GM21423 (cell line): ENCODE results near the gene STRADA.

ENCODE experiments used
- ATAC-seq: cut with Tn5 transposase; IDR thresholded peaks from one replicate; pipeline ENCODE4 v1.9.1; 2021; ENCODE audit warnings: mild to moderate bottlenecking, moderate library complexity; ENCODE audit not compliant: unreplicated experiment

Gene STRADA

DNA sequence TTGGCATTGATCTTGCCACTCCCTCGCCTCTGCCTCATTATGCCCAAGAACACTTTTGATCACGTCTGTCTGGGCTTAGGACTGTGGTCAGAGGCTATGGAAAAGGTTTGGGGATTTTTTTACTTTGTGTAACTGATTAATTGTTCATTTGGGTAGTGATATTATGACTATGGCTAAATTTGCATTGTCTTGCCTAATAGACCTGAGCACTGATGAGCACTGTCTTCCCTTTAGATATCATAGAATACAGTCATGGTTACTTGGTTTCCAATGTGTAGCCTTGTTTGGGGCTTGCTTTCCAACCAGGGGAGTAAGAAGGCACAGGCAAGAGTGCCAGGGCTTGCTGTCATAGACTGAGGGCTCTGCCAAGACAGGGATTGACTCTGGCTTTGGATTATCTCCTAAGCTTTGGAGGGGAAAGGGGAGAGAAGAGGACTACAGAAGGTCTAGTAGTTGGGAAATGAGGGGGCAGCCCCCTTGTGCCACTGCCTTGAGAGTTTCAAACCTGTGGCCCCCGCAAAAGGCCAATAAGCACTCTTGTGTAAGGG, 55.4 kb downstream of the STRADA start:
- ATAC-seq: no peak

DNA sequence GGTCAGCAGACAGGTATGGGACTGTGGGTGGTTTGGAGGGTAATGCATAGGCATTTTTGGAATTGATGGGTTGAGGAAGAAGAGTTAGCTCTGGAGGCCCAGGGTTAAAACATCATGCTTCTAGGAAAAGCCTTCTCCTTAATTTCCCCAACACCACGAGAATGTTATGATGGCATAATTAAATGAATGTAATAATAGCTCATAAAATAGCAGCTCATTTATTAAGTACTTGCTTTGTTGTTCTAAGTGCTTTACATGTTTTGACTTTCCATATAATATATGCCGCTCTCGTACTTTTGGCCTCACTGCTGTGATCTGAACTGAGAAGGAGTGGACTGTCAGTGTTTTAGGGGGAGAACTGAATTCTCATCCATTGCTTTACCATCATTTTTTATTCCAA, 56.0 kb downstream of the STRADA start:
- no peak for ATAC-seq

DNA sequence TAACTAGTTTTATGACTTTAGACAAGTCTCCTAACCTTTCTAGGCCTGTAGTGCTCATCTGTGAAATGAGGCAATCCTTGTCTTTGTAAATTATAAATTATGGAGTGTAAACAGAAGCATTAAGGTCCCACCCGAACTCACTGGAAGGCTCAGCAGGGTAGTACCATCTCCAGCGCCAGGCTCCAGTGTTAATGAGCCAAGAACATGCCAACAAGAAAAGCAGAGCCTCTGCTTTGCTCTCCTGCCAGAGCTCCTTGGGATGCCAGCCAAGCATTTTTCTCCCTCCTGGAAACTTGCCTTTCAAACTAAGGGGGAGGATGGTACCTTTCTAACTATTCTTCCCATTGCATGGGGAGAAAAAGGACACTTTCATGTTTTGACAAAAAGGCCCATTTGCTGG, 56.6 kb downstream of the STRADA start:
- ATAC-seq: no peak

DNA sequence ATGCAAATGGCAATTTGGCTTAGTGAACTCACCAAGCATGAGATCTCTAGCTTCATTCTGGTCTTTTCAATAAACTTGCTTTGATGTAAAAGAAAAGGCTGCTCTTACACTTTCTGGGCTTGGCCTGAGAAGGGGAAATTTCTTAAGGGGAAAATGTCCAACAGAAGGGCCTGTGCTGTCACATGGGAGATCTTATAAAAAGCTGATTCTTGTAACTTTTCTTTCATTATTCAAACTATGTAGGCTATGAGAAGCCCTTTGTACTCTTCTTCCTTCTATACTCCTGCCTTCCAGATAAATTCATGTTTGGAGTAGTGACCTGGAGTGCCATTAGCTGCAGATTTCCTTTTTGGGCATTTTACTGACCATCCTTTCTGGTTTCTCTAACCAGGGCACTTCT, 58.6 kb downstream of the STRADA start:
- ATAC-seq: no peak

DNA sequence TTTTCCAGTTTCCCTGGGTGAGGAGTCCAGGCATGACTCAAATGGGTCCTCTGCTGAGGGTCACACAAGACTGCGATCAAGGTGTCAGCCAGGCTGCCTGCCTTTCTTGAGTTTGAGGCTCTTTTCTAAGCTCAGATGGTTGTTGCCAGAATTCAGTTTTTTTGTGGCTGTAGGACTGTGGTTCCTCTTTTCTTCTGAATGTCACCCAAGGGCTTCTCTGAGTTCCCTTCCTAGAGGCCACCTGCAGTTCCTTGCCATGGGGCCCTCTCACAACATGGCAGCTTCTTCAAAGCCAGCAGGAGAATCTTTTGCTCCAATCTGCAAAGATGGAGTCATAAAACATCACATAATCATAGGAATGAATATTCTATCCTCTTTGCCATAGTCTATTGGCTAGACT, 59.2 kb downstream of the STRADA start:
- ATAC-seq: no peak

DNA sequence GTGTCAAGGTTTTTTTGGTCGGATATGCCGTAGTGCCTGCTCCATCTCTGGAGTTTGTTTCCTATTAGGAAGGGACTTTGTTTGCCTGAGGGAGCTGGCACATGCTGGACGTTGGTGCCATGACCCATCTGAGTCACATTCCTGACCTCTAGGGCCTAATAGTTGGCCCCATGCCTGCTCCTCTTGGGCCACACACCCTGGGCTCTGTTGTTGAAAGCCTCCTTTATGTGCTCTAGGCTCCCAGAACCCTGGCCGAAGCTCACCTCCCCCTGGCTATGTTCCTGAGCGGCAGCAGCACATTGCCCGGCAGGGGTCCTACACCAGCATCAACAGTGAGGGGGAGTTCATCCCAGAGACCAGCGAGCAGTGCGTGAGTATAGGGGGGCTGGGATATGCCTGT, 60.1 kb downstream of the STRADA start:
- no peak for ATAC-seq

DNA sequence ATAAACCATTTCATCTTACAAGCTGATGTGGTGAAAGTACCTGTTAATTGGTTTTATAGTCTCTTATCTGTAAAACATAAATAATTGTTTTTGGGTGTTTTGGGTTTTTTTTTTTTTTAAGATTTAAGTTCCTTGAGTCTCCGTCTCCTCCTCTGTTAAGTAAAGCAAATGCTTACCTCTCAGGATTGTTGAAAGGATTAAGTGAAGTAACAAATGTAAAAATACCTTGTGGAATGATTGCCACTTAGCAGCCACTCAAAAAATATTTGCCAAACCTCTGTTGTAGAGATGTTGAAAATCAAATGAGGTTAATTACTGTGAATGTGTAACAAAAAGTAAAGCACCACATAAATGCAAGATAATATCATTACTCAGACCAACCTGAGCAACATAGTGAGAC, 60.9 kb downstream of the STRADA start:
- no peak for ATAC-seq

DNA sequence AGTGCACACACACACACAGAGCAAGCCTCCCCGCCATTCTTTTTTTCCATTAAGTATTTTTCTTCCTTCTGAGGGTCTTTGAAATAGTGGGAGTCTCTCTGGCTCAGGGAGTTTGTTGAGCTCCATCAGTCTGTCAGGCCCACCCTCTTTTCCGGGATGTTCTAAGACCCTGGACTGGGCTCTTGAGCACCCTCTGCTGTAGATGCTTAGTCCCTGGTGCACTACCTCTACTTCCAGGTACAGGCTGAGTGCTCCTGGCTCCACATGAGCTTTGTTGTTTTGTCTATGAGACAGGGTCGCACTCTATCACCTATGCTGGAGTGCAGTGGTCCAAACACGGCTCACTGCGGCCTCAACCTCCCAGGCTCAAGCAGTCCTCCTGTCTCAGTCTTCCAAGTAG, 62.4 kb downstream of the STRADA start:
- no peak for ATAC-seq

DNA sequence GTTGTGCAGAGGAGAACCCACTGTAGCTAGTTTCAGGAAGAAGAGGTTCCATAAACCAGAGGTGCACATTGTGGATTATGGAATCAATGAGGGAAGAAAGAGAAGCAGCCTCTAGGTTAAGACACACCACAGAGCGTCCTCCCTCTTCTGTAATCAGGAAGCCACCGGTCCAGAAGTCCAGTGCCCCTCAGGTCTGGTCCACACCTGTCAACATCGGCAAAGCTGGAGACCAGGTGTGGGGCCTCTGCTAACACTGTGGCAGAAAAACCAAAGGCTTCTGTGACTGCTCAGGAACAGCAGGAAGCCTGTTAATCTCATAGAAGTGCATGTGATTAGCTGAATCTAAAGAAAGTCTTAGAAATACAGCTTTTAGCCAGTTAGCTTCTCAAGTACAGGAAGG, 65.0 kb downstream of the STRADA start:
- no peak for ATAC-seq

DNA sequence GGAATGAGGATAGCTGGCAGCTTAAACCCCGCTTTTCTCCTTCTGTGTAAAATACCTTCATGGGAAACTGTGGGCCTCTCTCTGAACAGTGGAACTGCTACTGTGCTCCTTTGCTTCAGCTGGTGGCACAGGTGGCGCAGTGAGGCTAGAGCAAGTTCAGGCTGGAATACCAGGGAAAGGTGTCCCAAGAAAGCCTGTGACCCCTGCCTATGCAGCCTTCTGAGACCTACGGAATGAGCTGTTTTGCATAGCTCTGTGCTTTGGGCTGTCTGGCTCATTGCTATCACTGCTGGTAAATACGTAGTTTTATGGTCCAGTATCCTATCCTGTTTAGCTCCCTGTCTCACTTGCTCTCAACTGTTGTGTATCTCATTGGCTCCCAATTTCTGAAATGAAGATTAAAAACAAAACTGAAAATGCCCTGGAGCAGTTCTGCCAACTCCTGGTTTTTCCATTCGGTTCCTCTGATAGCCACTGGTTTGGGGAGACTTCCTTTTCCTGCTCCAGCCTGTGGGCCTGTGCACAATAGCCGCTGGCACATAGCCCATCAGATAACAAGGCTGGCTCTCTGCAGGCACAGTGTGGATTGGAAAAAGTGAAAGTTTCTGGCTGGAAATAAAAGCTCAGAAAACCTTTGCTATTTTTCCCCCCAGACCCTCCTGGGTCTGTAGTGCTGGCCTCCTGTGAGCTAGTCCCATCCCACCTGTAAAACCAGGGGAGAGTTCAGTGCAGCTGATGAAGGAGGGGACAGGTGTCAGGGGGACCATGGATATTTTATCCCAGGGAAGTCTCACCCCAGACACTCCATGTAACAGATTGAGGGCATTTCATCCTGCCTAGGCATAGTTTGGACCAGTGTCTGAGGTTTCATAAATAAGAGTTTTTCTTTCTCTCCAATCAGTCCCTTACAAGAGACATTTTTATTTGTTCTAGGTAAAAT, 65.7 kb downstream of the STRADA start:
- no peak for ATAC-seq

DNA sequence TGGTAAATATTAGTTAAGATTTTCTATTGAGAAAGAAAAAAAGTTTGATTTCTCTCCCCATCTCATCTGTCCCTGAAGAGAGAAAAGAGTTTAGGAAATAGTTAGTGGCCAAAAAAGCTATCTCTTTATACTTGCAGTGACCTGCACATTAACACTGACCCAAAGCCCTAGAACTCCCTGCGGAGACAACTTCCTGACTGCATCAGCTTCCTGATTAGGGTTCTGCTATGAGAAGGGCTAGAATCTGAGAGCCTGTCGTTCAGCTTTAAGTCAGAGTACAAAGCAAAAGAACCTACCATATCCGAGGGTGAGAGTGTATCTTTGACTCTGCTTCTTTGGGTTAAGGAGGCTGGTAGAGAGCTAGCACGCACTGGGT, 66.4 kb downstream of the STRADA start:
- no peak for ATAC-seq

DNA sequence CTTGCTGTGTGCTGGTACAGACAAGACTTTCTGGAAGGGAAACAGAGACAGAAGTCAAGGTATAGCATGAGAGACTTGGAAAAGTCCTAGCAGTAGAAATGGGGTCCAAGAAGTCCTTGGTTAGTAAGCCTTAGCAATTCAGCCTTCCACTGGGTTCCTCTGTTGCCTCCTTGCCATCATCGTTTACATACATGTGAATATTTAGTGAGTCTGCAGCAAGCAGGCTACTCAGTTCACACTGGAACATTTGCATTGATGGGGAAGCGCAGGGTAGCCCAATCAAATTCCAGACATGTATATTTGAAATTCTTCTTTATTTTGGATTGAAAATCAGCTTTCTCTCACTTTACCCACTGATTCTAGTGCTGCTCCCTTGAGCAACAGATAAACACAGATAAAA, 68.7 kb downstream of the STRADA start:
- ATAC-seq: no peak

DNA sequence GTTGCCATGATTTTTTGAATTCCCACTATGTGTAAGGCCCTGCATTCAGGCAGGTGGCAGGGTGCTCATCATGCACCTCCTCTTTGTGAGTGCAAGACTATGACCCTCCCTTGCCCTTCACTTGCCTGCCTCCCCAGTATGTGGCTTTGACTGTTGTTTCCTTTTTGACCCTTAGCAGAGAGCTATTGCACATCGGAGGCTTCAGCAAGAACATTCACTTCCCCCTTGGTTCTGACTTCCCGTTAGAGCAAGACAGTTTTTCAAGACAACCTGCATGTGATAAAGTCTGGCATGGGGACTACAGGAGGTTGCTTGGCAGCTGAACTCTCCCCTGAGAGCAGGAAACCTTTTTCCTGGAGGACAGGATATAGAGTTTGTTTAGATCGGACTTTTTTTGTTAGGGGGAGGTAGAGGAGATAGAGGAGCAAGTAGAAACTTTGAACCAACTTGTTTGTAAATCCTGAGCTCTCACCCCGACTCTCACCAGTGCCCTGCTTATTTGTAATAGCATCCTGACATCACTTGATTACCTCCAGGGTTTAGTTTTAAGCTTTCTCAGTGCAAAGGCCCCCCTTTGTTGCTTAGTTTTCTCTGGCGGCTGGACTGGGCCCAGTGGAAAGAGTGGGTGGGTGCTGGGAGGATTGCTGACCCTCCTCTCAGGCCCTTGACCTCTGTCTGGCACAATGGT, 75.9 kb downstream of the STRADA start:
- ATAC-seq: no peak

DNA sequence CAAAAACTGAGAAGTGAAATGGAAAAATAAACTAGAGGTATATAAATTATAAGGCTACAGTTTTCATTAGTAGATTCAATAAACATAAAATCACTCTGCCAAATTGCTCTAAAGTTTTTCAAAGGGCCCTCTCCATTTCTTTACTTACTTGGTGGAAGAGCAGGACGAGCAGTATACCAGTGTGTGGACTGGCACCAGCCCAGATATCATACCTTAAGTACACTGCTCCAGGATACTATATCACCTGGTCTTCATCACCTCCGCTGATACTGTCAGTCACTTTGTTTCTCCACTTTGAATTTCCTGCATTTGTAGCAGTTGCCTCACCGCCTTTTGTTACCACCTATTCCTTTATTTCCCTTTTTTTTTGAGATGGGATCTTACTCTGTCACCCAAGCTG, 81.7 kb downstream of the STRADA start:
- ATAC-seq: no peak

DNA sequence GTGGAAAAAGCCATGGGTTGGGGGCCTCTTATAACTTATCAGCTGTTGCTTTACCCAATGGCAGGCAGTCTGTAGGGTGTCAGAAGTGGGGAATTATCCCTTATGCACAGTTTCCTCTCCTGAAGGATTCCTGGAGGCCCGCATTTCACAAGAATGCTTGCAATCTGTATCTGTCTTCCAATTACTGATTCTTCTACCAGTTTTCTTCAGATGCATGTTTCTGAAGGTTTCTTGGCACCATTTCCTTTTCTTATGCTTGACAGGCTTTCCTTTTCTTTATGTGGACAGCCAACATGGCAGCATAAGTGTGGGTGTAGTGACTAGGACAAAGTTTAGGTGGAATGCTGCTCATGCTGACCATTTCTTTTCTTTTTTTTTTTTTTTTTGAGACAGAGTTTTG, 83.2 kb downstream of the STRADA start:
- no peak for ATAC-seq

DNA sequence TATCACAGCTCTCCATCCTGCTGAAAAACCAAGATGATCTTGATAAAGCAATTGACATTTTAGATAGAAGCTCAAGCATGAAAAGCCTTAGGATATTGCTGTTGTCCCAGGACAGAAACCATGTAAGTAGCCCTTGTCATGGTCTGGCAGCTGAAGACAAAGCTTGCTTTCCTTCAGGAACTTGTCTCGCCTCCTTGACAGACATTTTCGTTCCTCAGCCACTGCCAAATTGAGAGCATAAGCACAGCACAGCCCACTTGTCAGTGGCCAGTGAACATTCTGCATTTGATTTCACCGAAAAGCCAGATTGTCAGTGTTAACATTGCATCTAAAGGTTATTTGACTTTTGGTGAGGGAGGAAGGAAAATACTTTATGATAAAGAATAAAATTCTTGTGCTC, 83.8 kb downstream of the STRADA start:
- ATAC-seq: no peak

DNA sequence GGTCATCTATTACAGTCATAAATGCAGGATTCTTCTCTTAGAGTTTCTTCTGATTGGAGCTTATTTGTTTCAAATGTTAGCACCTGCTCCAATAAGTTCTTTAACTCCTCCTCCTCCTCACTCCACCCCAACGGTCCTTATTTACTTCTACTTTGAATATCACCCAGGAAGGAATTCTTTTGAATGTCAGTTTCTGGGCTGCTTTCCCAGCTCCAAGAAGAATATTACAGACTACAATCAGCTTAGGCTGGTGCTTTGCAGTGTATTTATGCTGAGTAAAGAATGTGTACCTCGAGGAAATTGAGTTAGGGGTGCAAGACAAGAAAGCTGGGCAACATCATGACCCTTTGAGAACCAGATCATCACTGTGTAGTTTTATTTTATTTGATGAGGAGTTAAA, 88.5 kb downstream of the STRADA start:
- no peak for ATAC-seq
